GM12865 (cell line): ENCODE results near the gene SDC3.

Source experiments
- DNase-seq: peaks from one replicate; pipeline ENCODE4 v3.0.0; 2010; ENCODE audit warnings: low read depth
- H3K4me3 ChIP-seq: 2 replicates; pipeline ENCODE4 v1.5.1; 2011; ENCODE audit warnings: mild to moderate bottlenecking, low read depth, low read length, control low read depth
- CTCF ChIP-seq: IDR thresholded peaks from 2 replicates; pipeline ENCODE4 v1.5.1; 2011; ENCODE audit warnings: low read length, control low read depth, low read depth, inconsistent platforms; ENCODE audit not compliant: insufficient read depth; ENCODE audit errors: missing control alignments

Gene SDC3

GRCh38 chr1:30900486-30900885 is 8.1 kb downstream of the SDC3 start:
- no peak for DNase-seq
- no peak for TF ChIP-seq CTCF
- no peak overlapping the region for H3K4me3 ChIP-seq

- TF ChIP-seq CTCF, result no peak
- no peak for DNase-seq
- H3K4me3 ChIP-seq, result no peak overlapping the region
Observed at GRCh38 chr1:30899577-30900389, 8.8 kb downstream of the SDC3 start.

- DNase-seq, result no peak
- no peak overlapping the region for H3K4me3 ChIP-seq
- TF ChIP-seq CTCF, result no peak
Observed at GRCh38 chr1:30898031-30898815, 10.3 kb downstream of the SDC3 start.

GRCh38 chr1:30896905-30897304 is 11.7 kb downstream of the SDC3 start:
- no peak overlapping the region for H3K4me3 ChIP-seq

GRCh38 chr1:30895944-30896660 is 12.5 kb downstream of the SDC3 start:
- no peak overlapping the region for H3K4me3 ChIP-seq
- no peak for DNase-seq
- no peak for TF ChIP-seq CTCF

More at GRCh38 chr1:30896905-30897304, 11.7 kb downstream of the SDC3 start:
- no peak for TF ChIP-seq CTCF
- no peak for DNase-seq

GRCh38 chr1:30895382-30895943 is 13.1 kb downstream of the SDC3 start:
- no peak for TF ChIP-seq CTCF
- no peak for DNase-seq
- H3K4me3 ChIP-seq, result no peak overlapping the region
